PC-3 (cell line): ENCODE data around the gene CRISPLD2. TPM values are rescaled to one million over a fixed set of nuclear protein-coding genes. Genes with fewer than 3 reads are reported as not detected.

ENCODE experiments used
- ATAC-seq: fragments of 200-7000 bp; cut with Tn5 transposase; 2 replicates; pipeline ENCODE4 v1.9.1; 2020; ENCODE audit warnings: mild to moderate bottlenecking, moderate library complexity
- BruUV-seq: library from RNA; stranded (reverse); fragments of 400-500 nt; replicated peaks from 2 replicates; lab custom pipeline; 2021; lab: Mats Ljungman, UMichigan
- CTCF ChIA-PET: fragments of 300-600 bp; sonication (Branson Sonifier 250); formaldehyde crosslinking; loops from one replicate; lab custom pipeline; 2022; ENCODE audit warnings: antibody characterized with exemption; lab: Charles Lee
- POLR2A ChIA-PET: fragments of 300-600 bp; sonication (Branson Sonifier 250); formaldehyde crosslinking; loops from one replicate; lab custom pipeline; 2022; ENCODE audit warnings: antibody characterized with exemption; ENCODE audit not compliant: unreplicated experiment; lab: Charles Lee
- DNase-seq: peaks from one replicate; pipeline ENCODE4 v3.0.0-alpha.2; 2015
- H2AFZ ChIP-seq: fragments of 300-600 bp; sonication (generic); 2 replicates; pipeline ENCODE4 v1.6.0; 2016; ENCODE audit warnings: antibody characterized with exemption, low read length
- H3F3A ChIP-seq: fragments of 300-600 bp; sonication (generic); one replicate; pipeline ENCODE4 v1.6.0; 2017; ENCODE audit warnings: antibody characterized with exemption, low read length, control low read depth, mild to moderate bottlenecking; ENCODE audit not compliant: unreplicated experiment
- H3K27ac ChIP-seq: fragments of 300-600 bp; sonication (generic); 2 replicates; pipeline ENCODE4 v1.5.1; 2016; ENCODE audit warnings: mild to moderate bottlenecking, low read length
- H3K27me3 ChIP-seq: fragments of 300-600 bp; sonication (generic); 2 replicates; pipeline ENCODE4 v1.6.1; 2016; ENCODE audit warnings: low read length, mixed read lengths
- H3K36me3 ChIP-seq: fragments of 300-600 bp; sonication (generic); 2 replicates; pipeline ENCODE4 v1.6.1; 2016; ENCODE audit warnings: low read depth, mixed run types, low read length, mixed read lengths
- H3K4me1 ChIP-seq: fragments of 300-600 bp; sonication (generic); 2 replicates; pipeline ENCODE4 v1.5.1; 2016; ENCODE audit warnings: low read length; ENCODE audit not compliant: insufficient read depth
- H3K4me2 ChIP-seq: fragments of 300-600 bp; sonication (generic); 2 replicates; pipeline ENCODE4 v1.6.0; 2016; ENCODE audit warnings: low read length
- H3K4me3 ChIP-seq: fragments of 300-600 bp; sonication (generic); 2 replicates; pipeline ENCODE4 v1.5.1; 2016; ENCODE audit warnings: mild to moderate bottlenecking, low read length, mixed read lengths
- H3K79me2 ChIP-seq: fragments of 300-600 bp; sonication (generic); 2 replicates; pipeline ENCODE4 v1.6.1; 2017; ENCODE audit warnings: low read length, mixed read lengths
- H3K9ac ChIP-seq: fragments of 300-600 bp; sonication (generic); 2 replicates; pipeline ENCODE4 v1.6.0; 2016; ENCODE audit warnings: mild to moderate bottlenecking, low read length
- H3K9me2 ChIP-seq: fragments of 300-600 bp; sonication (generic); replicated peaks from 2 replicates; pipeline ENCODE4 v1.6.1; 2016; ENCODE audit warnings: mixed run types, low read length, mixed read lengths
- H3K9me3 ChIP-seq: fragments of 300-600 bp; sonication (generic); 2 replicates; pipeline ENCODE4 v1.6.1; 2016; ENCODE audit warnings: low read length, mixed read lengths
- H4K20me1 ChIP-seq: fragments of 300-600 bp; sonication (generic); 2 replicates; pipeline ENCODE4 v1.6.1; 2016; ENCODE audit warnings: low read length, mixed read lengths
- CTCF ChIP-seq: fragments of 300-600 bp; sonication (generic); conservative IDR thresholded peaks from 2 replicates; pipeline ENCODE4 v1.5.1; 2017; ENCODE audit warnings: antibody characterized with exemption, low read depth, mild to moderate bottlenecking, low read length
- EZH2 ChIP-seq: fragments of 300-600 bp; sonication (generic); IDR thresholded peaks from one replicate; pipeline ENCODE4 v1.6.1; 2017; ENCODE audit warnings: antibody characterized with exemption, mild to moderate bottlenecking, low read length; ENCODE audit not compliant: unreplicated experiment
- EZH2phosphoT487 ChIP-seq: fragments of 300-600 bp; sonication (generic); IDR thresholded peaks from 2 replicates; pipeline ENCODE4 v1.6.1; 2018; ENCODE audit warnings: mild to moderate bottlenecking, antibody characterized with exemption, low read length, borderline replicate concordance
- intact Hi-C: fragments of 100-400 bp; cut with micrococcal nuclease; formaldehyde crosslinking; loops from 2 replicates; pipeline ENCODE4 v1.9.0; 2023
- total RNA-seq: library from RNA; depleted of rRNA; stranded (reverse); fragments of >200 nt; gene quantifications from 2 replicates; pipeline ENCODE4 v1.2.3, GENCODE V29; 2014

The CRISPLD2 gene
- total RNA-seq, 1 experiment from 2014 or later = 2.8 TPM

- BruUV-seq = no TSS peak
- Histone ChIP-seq H3K36me3 (no peaks in the 10 kb centered on the region), H3K27ac (no peak overlapping the region), H3K9ac (no peak overlapping the region), H3K79me2 (no peaks in the 10 kb centered on the region), H3K27me3 (no peaks in the 10 kb centered on the region), H3K4me2 (no peak overlapping the region), H3K9me3 (no peaks in the 10 kb centered on the region), H4K20me1 (no peaks in the 10 kb centered on the region), H3K4me1 (peaks cover 10% of the 10 kb centered on the region), H3K4me3 (no peak overlapping the region), H3F3A (no peaks in the 10 kb centered on the region), H2AFZ (no peak overlapping the region), H3K9me2 (no peaks in the 10 kb centered on the region)
- ATAC-seq = no peak
- TF ChIP-seq CTCF (no peak), EZH2 (no peak), EZH2phosphoT487 (no peak)
- intact Hi-C loops = no loop called here
- no peak for DNase-seq
- CTCF ChIA-PET = no interaction called here
- POLR2A ChIA-PET = no interaction called here
Measured at GRCh38 chr16:84931107-84931494, 111.3 kb downstream of the CRISPLD2 start.

GRCh38 chr16:84931506-84931905 is 111.7 kb downstream of the CRISPLD2 start:
- Histone ChIP-seq H3K4me1 (peaks cover 10% of the 10 kb centered on the region), H3K9me3 (no peaks in the 10 kb centered on the region), H3K9me2 (no peaks in the 10 kb centered on the region), H3K4me2 (no peak overlapping the region), H3K9ac (no peak overlapping the region), H2AFZ (no peak overlapping the region), H3K27ac (no peak overlapping the region), H3K79me2 (no peaks in the 10 kb centered on the region), H4K20me1 (no peaks in the 10 kb centered on the region), H3K27me3 (no peaks in the 10 kb centered on the region), H3F3A (no peaks in the 10 kb centered on the region), H3K4me3 (no peak overlapping the region), H3K36me3 (no peaks in the 10 kb centered on the region)
- TF ChIP-seq EZH2 = no peak
- no peak for TF ChIP-seq EZH2phosphoT487
- no peak for TF ChIP-seq CTCF
- ATAC-seq = no peak
- intact Hi-C loops = no loop called here
- POLR2A ChIA-PET = no interaction called here
- BruUV-seq = no TSS peak
- no peak for DNase-seq
- CTCF ChIA-PET = no interaction called here

- no peaks in the 10 kb centered on the region for H3K36me3 ChIP-seq
- TF ChIP-seq EZH2 = no peak
- TF ChIP-seq EZH2phosphoT487 = no peak
- TF ChIP-seq CTCF = no peak
- H3K4me3 ChIP-seq = no peak overlapping the region
- H3F3A ChIP-seq = no peaks in the 10 kb centered on the region
- no peak overlapping the region for H3K4me2 ChIP-seq
- DNase-seq = no peak
- POLR2A ChIA-PET = no interaction called here
- no peaks in the 10 kb centered on the region for H3K27me3 ChIP-seq
- no peaks in the 10 kb centered on the region for H3K9me2 ChIP-seq
- no peak overlapping the region for H2AFZ ChIP-seq
- H3K9me3 ChIP-seq = no peaks in the 10 kb centered on the region
- H3K27ac ChIP-seq = no peak overlapping the region
- no TSS peak for BruUV-seq
- H4K20me1 ChIP-seq = no peaks in the 10 kb centered on the region
- CTCF ChIA-PET = no interaction called here
- H3K4me1 ChIP-seq = peaks cover 10% of the 10 kb centered on the region
- H3K9ac ChIP-seq = no peak overlapping the region
- no peak for ATAC-seq
- no peaks in the 10 kb centered on the region for H3K79me2 ChIP-seq
- intact Hi-C loops = no loop called here
Measured at GRCh38 chr16:84932681-84933080, 112.9 kb downstream of the CRISPLD2 start.
